Pancreas (tissue), 10 donors: ENCODE results near the gene DCST1. TPM values are rescaled to one million over a fixed set of nuclear protein-coding genes. Genes with fewer than 3 reads are reported as not detected.
"Not testable (repeated sequence)": the region's sequence is repeated elsewhere in the genome, so short reads cannot be mapped to it uniquely, and the experiment has no call there.

ENCODE experiments used
- ATAC-seq, 4 donors: fragments of 200-7000 bp; cut with Tn5 transposase; one replicate each; pipeline versions ENCODE4 v1.8.0 to v1.9.1; 2020; ENCODE audit warnings: mild to moderate bottlenecking in 4 of 4, moderate library complexity in 4 of 4
- DNase-seq, 6 donors: peaks; one replicate each; pipeline ENCODE4 v3.0.0-alpha.2; 2020
- FAIRE-seq: peaks from 2 replicates; lab custom pipeline; 2012; peaks lifted over from hg19 to GRCh38; lab: Jason Lieb, UNC
- H3K27ac ChIP-seq, 4 donors: fragments of 200-600 bp; sonication (generic); 1 replicate in 3 of 4; 2 replicates in 1 of 4; pipeline versions ENCODE4 v1.5.0 to v1.8.0; 2020
- H3K27me3 ChIP-seq, 4 donors: fragments of 200-600 bp; one replicate each; pipeline ENCODE4 v1.8.0; 2021
- H3K36me3 ChIP-seq, 3 donors: fragments of 200-600 bp; sonication (generic) in 1 of 3; one replicate each; pipeline versions ENCODE4 v1.5.0 to v1.8.0; 2020 to 2021
- H3K4me1 ChIP-seq, 3 donors: fragments of 200-600 bp; one replicate each; pipeline ENCODE4 v1.8.0; 2021
- H3K4me3 ChIP-seq, 4 donors: fragments of 200-600 bp; sonication (generic) in 2 of 4; one replicate each; pipeline versions ENCODE4 v1.5.0 to v1.8.0; 2020 to 2021
- H3K9me3 ChIP-seq, 4 donors: fragments of 200-600 bp; one replicate each; pipeline ENCODE4 v1.8.0; 2021
- CTCF ChIP-seq, 4 donors: fragments of 200-600 bp; sonication (generic) in 3 of 4; IDR thresholded peaks; one replicate each; pipeline versions ENCODE4 v1.5.0 to v1.8.0; 2021; ENCODE audit warnings: antibody characterized with exemption in 4 of 4
- WGBS, 2 donors: extraction: QIAGEN DNeasy Blood & Tissue Kit; methylation state at CpG; one replicate each; pipeline ENCODE4 v1.1.7; 2013; 5-methylcytosine and 5-hydroxymethylcytosine counted together
- intact Hi-C, 3 donors: fragments of 100-400 bp; cut with DNase I; formaldehyde crosslinking; loops; one replicate each; pipeline versions ENCODE4 v1.11.1 to v1.14.2; 2022
- polyA plus RNA-seq, 2 donors: library from polyadenylated mRNA; stranded (reverse); fragments of 200-250 nt; gene quantifications; one replicate each; pipeline ENCODE4 v1.2.3, GENCODE V29; 2013
- total RNA-seq, 6 donors: library from RNA; stranded (reverse); fragmentation: NEBNext Ultra II Directional in 4 of 6; extraction: Animal tissue kit (Norgen Biotek cat#: 25700) in 4 of 6; gene quantifications; one replicate each; pipeline versions ENCODE4 v1.2.1 to v1.2.4, GENCODE V29; 2021 to 2023
- donor health status: healthy with polysubstance abuse.
- donor health status: DM: no; HTN: no; CAD: no; lungs with moderate emphysema.
- donor health status: DM: no; HTN: no; CAD: no.
- donor health status: control.
- donor health status: control.
- donor health status: Bipolar disorder and iron deficiency.
- donor health status: DM: yes; HTN: yes; CAD: no.
- donor health status: DM: no; HTN: no; CAD: no.
- donor health status: DM: no; HTN: no; CAD: no.
- donor health status: DM: yes; HTN: yes; CAD: no.

DCST1 gene
- total RNA-seq (under 1 TPM in 1 of 6 donors, not detected in 5; 0.14 TPM), polyA plus RNA-seq (not detected)

GRCh38 chr1:155033524-155033923, at the start of gene DCST1, which contains the start of gene DCST2:
Gene DCST1 (plus strand): TSS chr1:155033824. CDS start chr1:155034037, 213 bp downstream.
Gene DCST2 (minus strand): TSS chr1:155033781. CDS start chr1:155033701, 80 bp downstream.
- ATAC-seq (no peak), FAIRE-seq (no peak)

GRCh38 chr1:154986736-154987135, 46.9 kb upstream of the DCST1 start:
- H3K27ac ChIP-seq, H3K4me3 ChIP-seq, H3K36me3 ChIP-seq, DNase-seq, H3K27me3 ChIP-seq, ATAC-seq, FAIRE-seq, intact Hi-C loops, H3K9me3 ChIP-seq: not testable (repeated sequence)
- H3K4me1 ChIP-seq = peaks cover 6 to 14% (median 7%) of the 10 kb centered on the region in 3 donors
- 79 to 82% methylated on average over 4 of the region's 4 CpGs for WGBS, 2 donors

More at GRCh38 chr1:155033524-155033923, at the start of gene DCST1, which contains the start of gene DCST2:
- 86 to 94% methylated on average over 9 of the region's 9 CpGs for WGBS, 2 donors
- TF ChIP-seq CTCF (IDR thresholded peaks at IDR 0.05) = no peak
- no peaks in the 10 kb centered on the region for H3K4me1 ChIP-seq
- H3K4me3 ChIP-seq = no peak within 1 kb of the TSS
- H3K9me3 ChIP-seq = no peaks in the 10 kb centered on the region
- H3K27ac ChIP-seq = no peak within 1 kb of the TSS
- H3K36me3 ChIP-seq = no peaks in the 10 kb centered on the region
- no peak for DNase-seq
- intact Hi-C loops = no loop called here
- no peaks in the 10 kb centered on the region for H3K27me3 ChIP-seq

- Histone ChIP-seq H3K4me1 (peaks cover 6 to 13% (median 7%) of the 10 kb centered on the region in 3 donors), H3K36me3 (no peaks in the 10 kb centered on the region), H3K9me3 (no peaks in the 10 kb centered on the region), H3K4me3 (no peak overlapping the region), H3K27ac (no peak overlapping the region), H3K27me3 (no peaks in the 10 kb centered on the region)
- no peak for ATAC-seq
- 53% methylated on average over 6 of the region's 6 CpGs for WGBS, 2 donors
- TF ChIP-seq CTCF (IDR thresholded peaks at IDR 0.05) = no peak
- intact Hi-C loops = no loop called here
- peak in 1 of 6 donors; percentile 15 for DNase-seq
- FAIRE-seq = no peak
Observed at GRCh38 chr1:154987326-154987725, 46.3 kb upstream of the DCST1 start.

GRCh38 chr1:154988058-154988954, 45.3 kb upstream of the DCST1 start:
- Histone ChIP-seq H3K27ac (no peak overlapping the region), H3K9me3 (no peaks in the 10 kb centered on the region), H3K4me1 (peaks cover 6 to 9% (median 7%) of the 10 kb centered on the region in 3 donors), H3K36me3 (no peaks in the 10 kb centered on the region), H3K27me3 (no peaks in the 10 kb centered on the region), H3K4me3 (no peak overlapping the region)
- intact Hi-C loops = no loop called here
- FAIRE-seq = no peak
- ATAC-seq = no peak
- 82 to 83% methylated on average over 17 of the region's 17 CpGs for WGBS, 2 donors
- peak in 1 of 6 donors; percentile 37 for DNase-seq
- no peak for TF ChIP-seq CTCF (IDR thresholded peaks at IDR 0.05)

- intact Hi-C loops = no loop called here
- TF ChIP-seq CTCF (IDR thresholded peaks at IDR 0.05) = no peak
- DNase-seq = peak in 1 of 6 donors; percentile 17
- Histone ChIP-seq H3K27ac (no peak overlapping the region), H3K4me1 (peaks cover 0 to 4% (median under 1%) of the 10 kb centered on the region in 3 donors), H3K36me3 (no peaks in the 10 kb centered on the region), H3K4me3 (no peak overlapping the region), H3K27me3 (no peaks in the 10 kb centered on the region), H3K9me3 (no peaks in the 10 kb centered on the region)
- no peak for ATAC-seq
- no peak for FAIRE-seq
- 80 to 89% methylated on average over 3 of the region's 3 CpGs for WGBS, 2 donors
Observed at GRCh38 chr1:154989195-154989860, 44.3 kb upstream of the DCST1 start.
